Lower leg skin (tissue), 3 donors: Measurements from ENCODE around the gene NTF4.

Source experiments
- CTCF ChIP-seq, 3 donors: fragments of 450-650 bp; IDR thresholded peaks; one replicate each; pipeline ENCODE4 v1.5.1; 2016; ENCODE audit warnings: antibody characterized with exemption in 3 of 3, mild to moderate bottlenecking in 3 of 3, moderate library complexity in 2 of 3
- POLR2A ChIP-seq, 2 donors: fragments of 450-650 bp; IDR thresholded peaks; one replicate each; pipeline ENCODE4 v1.6.1; 2016 to 2017; ENCODE audit warnings: antibody characterized with exemption in 2 of 2, mild to moderate bottlenecking in 1 of 2, moderate library complexity in 1 of 2

GRCh38 chr19:49064029-49064629 is 489 bp downstream of the NTF4 start:
- TF ChIP-seq CTCF (IDR thresholded peaks at IDR 0.05) = no peak
- TF ChIP-seq POLR2A (IDR thresholded peaks at IDR 0.05) = no peak
